ENCODE data around the gene KRT40.

- TF ChIP-seq POLR2AphosphoS2 (IDR thresholded peaks at IDR 0.05; ENCODE audit: low read depth, low read length) (no peak), JUND (IDR thresholded peaks at IDR 0.05; ENCODE audit: low read depth, low read length) (no peak), CTCF (IDR thresholded peaks at IDR 0.05 in 2 of 3, conservative IDR thresholded peaks at IDR 0.05 in 1 of 3; ENCODE audit: control insufficient read depth in 2 of 3, extremely low read depth in 1 of 3, insufficient read depth in 1 of 3, low read depth in 3 of 3, low read length in 3 of 3) (no peak), CREM (IDR thresholded peaks at IDR 0.05; ENCODE audit: low read depth) (no peak), USF1 (IDR thresholded peaks at IDR 0.05; ENCODE audit: borderline replicate concordance, extremely low read length, insufficient read depth, low read depth, low read length) (no peak), EGR1 (IDR thresholded peaks at IDR 0.05; ENCODE audit: borderline replicate concordance in 1 of 2, low read depth in 2 of 2, low read length in 2 of 2) (no peak), SRF (IDR thresholded peaks at IDR 0.05; ENCODE audit: low read depth in 2 of 2, low read length in 2 of 2) (no peak), HSF1 (IDR thresholded peaks at IDR 0.05; ENCODE audit: low read depth, low read length) (no peak), RB1 (IDR thresholded peaks at IDR 0.05; ENCODE audit: borderline replicate concordance) (no peak)
Measured at GRCh38 chr17:40978575-40979151, 5.5 kb downstream of the KRT40 start.
